ENCODE results near the gene CARS2. TPM values are rescaled to one million over a fixed set of nuclear protein-coding genes. Genes with fewer than 3 reads are reported as not detected.

Gene CARS2
- total and polyA plus RNA-seq, 2 donors from 2014 or later, result 57.1 to 57.9 TPM

DNA sequence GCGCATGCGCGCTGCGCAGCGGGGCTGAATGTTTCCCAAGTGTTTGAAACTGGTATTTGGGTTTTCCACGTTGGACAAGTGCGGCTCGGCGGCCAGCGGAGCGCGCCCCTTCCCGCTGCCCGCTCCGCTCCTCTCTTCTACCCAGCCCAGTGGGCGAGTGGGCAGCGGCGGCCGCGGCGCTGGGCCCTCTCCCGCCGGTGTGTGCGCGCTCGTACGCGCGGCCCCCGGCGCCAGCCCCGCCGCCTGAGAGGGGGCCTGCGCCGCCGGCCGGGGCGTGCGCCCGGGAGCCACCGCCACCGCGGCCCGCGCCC is 7.7 kb upstream of the CARS2 start, which contains the start of gene ING1:
ING1 (plus strand) TSS at position 59 of the 311 bp plus-strand sequence. CDS start 450 bp downstream, outside the sequence.
- Histone ChIP-seq H3K27ac (ENCODE audit: low read depth in 2 of 2, low read length in 2 of 2) (peak within 1 kb of the TSS; percentile 99 to 100), H3K36me3 (ENCODE audit: control insufficient read depth in 2 of 3, insufficient read depth in 3 of 3, low read length in 3 of 3) (no peaks in the 10 kb centered on the region), H3K9ac (ENCODE audit: low read length in 3 of 3) (peak within 1 kb of the TSS; percentile 72 to 97 (median 94)), H3K4me3 (ENCODE audit: low read length in 3 of 3) (peak within 1 kb of the TSS; percentile 76 to 94 (median 89)), H3K4me1 (ENCODE audit: control insufficient read depth in 2 of 3, insufficient read depth in 2 of 3, low read depth in 1 of 3, low read length in 3 of 3) (peaks cover 6 to 17% (median 10%) of the 10 kb centered on the region in 3 donors), H3K27me3 (ENCODE audit: control insufficient read depth, insufficient read depth, low read length) (no peaks in the 10 kb centered on the region), H3K9me3 (ENCODE audit: control insufficient read depth in 2 of 3, insufficient read depth in 1 of 3, low read length in 3 of 3) (no peaks in the 10 kb centered on the region)
- no peak for FAIRE-seq
- TF ChIP-seq, protein P1, sequence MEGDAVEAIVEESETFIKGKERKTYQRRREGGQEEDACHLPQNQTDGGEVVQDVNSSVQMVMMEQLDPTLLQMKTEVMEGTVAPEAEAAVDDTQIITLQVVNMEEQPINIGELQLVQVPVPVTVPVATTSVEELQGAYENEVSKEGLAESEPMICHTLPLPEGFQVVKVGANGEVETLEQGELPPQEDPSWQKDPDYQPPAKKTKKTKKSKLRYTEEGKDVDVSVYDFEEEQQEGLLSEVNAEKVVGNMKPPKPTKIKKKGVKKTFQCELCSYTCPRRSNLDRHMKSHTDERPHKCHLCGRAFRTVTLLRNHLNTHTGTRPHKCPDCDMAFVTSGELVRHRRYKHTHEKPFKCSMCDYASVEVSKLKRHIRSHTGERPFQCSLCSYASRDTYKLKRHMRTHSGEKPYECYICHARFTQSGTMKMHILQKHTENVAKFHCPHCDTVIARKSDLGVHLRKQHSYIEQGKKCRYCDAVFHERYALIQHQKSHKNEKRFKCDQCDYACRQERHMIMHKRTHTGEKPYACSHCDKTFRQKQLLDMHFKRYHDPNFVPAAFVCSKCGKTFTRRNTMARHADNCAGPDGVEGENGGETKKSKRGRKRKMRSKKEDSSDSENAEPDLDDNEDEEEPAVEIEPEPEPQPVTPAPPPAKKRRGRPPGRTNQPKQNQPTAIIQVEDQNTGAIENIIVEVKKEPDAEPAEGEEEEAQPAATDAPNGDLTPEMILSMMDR (IDR thresholded peaks at IDR 0.05; ENCODE audit: borderline replicate concordance, extremely low read depth, insufficient read depth), result no peak
- DNase-seq, result peak in 1 of 5 donors; percentile 25
- intact Hi-C loops (cut with DNase I), result no loop called here

- TF ChIP-seq, protein P1 (IDR thresholded peaks at IDR 0.05; ENCODE audit: borderline replicate concordance, extremely low read depth, insufficient read depth), result no peak
- peak overlapping the region; percentile 99 to 100 for H3K27ac ChIP-seq (ENCODE audit: low read depth in 2 of 2, low read length in 2 of 2)
- no peaks in the 10 kb centered on the region for H3K36me3 ChIP-seq (ENCODE audit: control insufficient read depth in 2 of 3, insufficient read depth in 3 of 3, low read length in 3 of 3)
- peaks cover 6 to 17% (median 7%) of the 10 kb centered on the region in 3 donors for H3K4me1 ChIP-seq (ENCODE audit: control insufficient read depth in 2 of 3, insufficient read depth in 2 of 3, low read depth in 1 of 3, low read length in 3 of 3)
- H3K9me3 ChIP-seq (ENCODE audit: control insufficient read depth in 2 of 3, insufficient read depth in 1 of 3, low read length in 3 of 3), result no peaks in the 10 kb centered on the region
- intact Hi-C loops (cut with DNase I), result no loop called here
- peak overlapping the region; percentile 72 to 97 (median 93) for H3K9ac ChIP-seq (ENCODE audit: low read length in 3 of 3)
- DNase-seq (peak; percentile 100), FAIRE-seq (peak; percentile 88)
- no peaks in the 10 kb centered on the region for H3K27me3 ChIP-seq (ENCODE audit: control insufficient read depth, insufficient read depth, low read length)
- H3K4me3 ChIP-seq (ENCODE audit: low read length in 3 of 3), result peak overlapping the region; percentile 76 to 89 (median 85)
These were observed 7.1 kb upstream of the CARS2 start for GRCh38 chr13:110712849-110713641.

- DNase-seq (peak; percentile 95 to 98 (median 96)), FAIRE-seq (no peak)
- TF ChIP-seq, protein P1 (IDR thresholded peaks at IDR 0.05; ENCODE audit: borderline replicate concordance, extremely low read depth, insufficient read depth), result no peak
- peaks cover 3 to 17% (median 6%) of the 10 kb centered on the region in 3 donors for H3K4me1 ChIP-seq (ENCODE audit: control insufficient read depth in 2 of 3, insufficient read depth in 2 of 3, low read depth in 1 of 3, low read length in 3 of 3)
- no peaks in the 10 kb centered on the region for H3K36me3 ChIP-seq (ENCODE audit: control insufficient read depth in 2 of 3, insufficient read depth in 3 of 3, low read length in 3 of 3)
- H3K9me3 ChIP-seq (ENCODE audit: control insufficient read depth in 2 of 3, insufficient read depth in 1 of 3, low read length in 3 of 3), result no peaks in the 10 kb centered on the region
- peak overlapping the region; percentile 76 to 89 (median 85) for H3K4me3 ChIP-seq (ENCODE audit: low read length in 3 of 3)
- peak overlapping the region; percentile 99 to 100 for H3K27ac ChIP-seq (ENCODE audit: low read depth in 2 of 2, low read length in 2 of 2)
- intact Hi-C loops (cut with DNase I), result no loop called here
- no peaks in the 10 kb centered on the region for H3K27me3 ChIP-seq (ENCODE audit: control insufficient read depth, insufficient read depth, low read length)
- H3K9ac ChIP-seq (ENCODE audit: low read length in 3 of 3), result peak overlapping the region; percentile 72 to 98 (median 85)
These were observed 6.3 kb upstream of the CARS2 start for GRCh38 chr13:110712081-110712848.

Measured in kidney (tissue), 14 donors.